Endothelial cell of umbilical vein (primary cell): ENCODE data around the gene RNH1. TPM values are rescaled to one million over a fixed set of nuclear protein-coding genes. Genes with fewer than 3 reads are reported as not detected.

ENCODE experiments used
- BruUV-seq: library from RNA; stranded (reverse); fragments of 400-500 nt; replicated peaks from 2 replicates; lab custom pipeline; 2021; lab: Mats Ljungman, UMichigan
- CTCF ChIA-PET: fragments of 300-600, 350-600 bp; sonication (Branson Sonifier 250); formaldehyde crosslinking; loops from one replicate; lab custom pipeline; 2021; ENCODE audit warnings: antibody characterized with exemption, inconsistent platforms; lab: Charles Lee
- POLR2A ChIA-PET: fragments of 300-600, 350-600 bp; sonication (Branson Sonifier 250); formaldehyde crosslinking; loops from one replicate; lab custom pipeline; 2021; ENCODE audit warnings: antibody characterized with exemption, inconsistent platforms; lab: Charles Lee
- DNase-seq: peaks from one replicate; pipeline ENCODE4 v3.0.0-alpha.2; 2011; ENCODE audit warnings: low read depth, low spot score
- FAIRE-seq: peaks from 2 replicates; lab custom pipeline; 2011; peaks lifted over from hg19 to GRCh38; lab: Jason Lieb, UNC
- H2AFZ ChIP-seq: 2 replicates; pipeline ENCODE4 v1.6.0; 2012; ENCODE audit warnings: low read depth, low read length, control low read depth, inconsistent platforms
- H3K27ac ChIP-seq: 2 replicates; pipeline ENCODE4 v1.5.1; 2011; ENCODE audit warnings: low read depth, mild to moderate bottlenecking, control low read depth, low read length, moderate library complexity; ENCODE audit not compliant: insufficient read depth
- H3K27me3 ChIP-seq, 2 experiments: 2 replicates each; pipeline versions ENCODE4 v1.6.0 to v1.6.1; 2011; ENCODE audit warnings: low read length in 2 of 2, mixed read lengths in 1 of 2; ENCODE audit not compliant: control insufficient read depth in 2 of 2, insufficient read depth in 2 of 2
- H3K36me3 ChIP-seq, 2 experiments: 2 replicates in 1 of 2; 3 replicates in 1 of 2; pipeline ENCODE4 v1.5.1; 2011; ENCODE audit warnings: low read length in 2 of 2, mild to moderate bottlenecking in 1 of 2, moderate library complexity in 1 of 2; ENCODE audit not compliant: control insufficient read depth in 2 of 2, insufficient read depth in 2 of 2; ENCODE audit errors: extremely low read depth in 1 of 2
- H3K4me1 ChIP-seq: 3 replicates; pipeline ENCODE4 v1.5.1; 2011; ENCODE audit warnings: mild to moderate bottlenecking, low read length; ENCODE audit not compliant: control insufficient read depth, insufficient read depth; ENCODE audit errors: extremely low read depth
- H3K4me2 ChIP-seq: 2 replicates; pipeline ENCODE4 v1.6.1; 2011; ENCODE audit warnings: low read length, control low read depth, mixed read lengths; ENCODE audit not compliant: insufficient read depth
- H3K4me3 ChIP-seq, 3 experiments: fragments of 200-600 bp in 1 of 3; sonication (generic), shearing (Covaris generic) in 1 of 3; replicated peaks in 1 of 3; 2 replicates each; pipeline ENCODE4 v1.5.1; 2011 to 2016; ENCODE audit warnings: control low read depth in 3 of 3, low read length in 3 of 3, mild to moderate bottlenecking in 2 of 3, inconsistent platforms in 1 of 3, low read depth in 1 of 3, moderate library complexity in 1 of 3; ENCODE audit not compliant: insufficient read depth in 1 of 3
- H3K79me2 ChIP-seq: 2 replicates; pipeline ENCODE4 v1.6.0; 2012; ENCODE audit warnings: low read length, inconsistent platforms; ENCODE audit not compliant: control insufficient read depth, insufficient read depth
- H3K9ac ChIP-seq: replicated peaks from 2 replicates; pipeline ENCODE3; 2011; ENCODE audit warnings: low read length, control low read depth; ENCODE audit not compliant: insufficient read depth; ENCODE audit errors: extremely low read depth
- H3K9me1 ChIP-seq: replicated peaks from 3 replicates; pipeline ENCODE4 v1.6.0; 2011; ENCODE audit warnings: mild to moderate bottlenecking, low read length; ENCODE audit not compliant: control insufficient read depth, insufficient read depth; ENCODE audit errors: extremely low read depth
- H3K9me3 ChIP-seq: replicated peaks from 2 replicates; pipeline ENCODE4 v1.5.1; 2012; ENCODE audit warnings: low read length, inconsistent platforms; ENCODE audit not compliant: control insufficient read depth, insufficient read depth
- H4K20me1 ChIP-seq: replicated peaks from 2 replicates; pipeline ENCODE3; 2011; ENCODE audit warnings: mild to moderate bottlenecking, low read length; ENCODE audit not compliant: control insufficient read depth, insufficient read depth; ENCODE audit errors: extremely low read depth
- EZH2 ChIP-seq: IDR thresholded peaks from 2 replicates; pipeline ENCODE4 v1.6.1; 2012; ENCODE audit warnings: borderline replicate concordance, low read depth, mild to moderate bottlenecking, moderate library complexity, low read length, inconsistent platforms; ENCODE audit not compliant: severe bottlenecking
- FOS ChIP-seq: IDR thresholded peaks from 2 replicates; pipeline ENCODE4 v1.6.1; 2011; ENCODE audit warnings: mild to moderate bottlenecking, low read length, moderate library complexity, borderline replicate concordance; ENCODE audit not compliant: insufficient read depth
- GATA2 ChIP-seq: IDR thresholded peaks from 2 replicates; pipeline ENCODE4 v1.7.0; 2011; ENCODE audit warnings: low read depth, mild to moderate bottlenecking, moderate library complexity, mixed read lengths, low read length; ENCODE audit not compliant: insufficient read length, insufficient read depth
- JUN ChIP-seq: IDR thresholded peaks from 2 replicates; pipeline ENCODE4 v1.6.1; 2011; ENCODE audit warnings: borderline replicate concordance, low read depth; ENCODE audit not compliant: insufficient read length, insufficient read depth
- MYC ChIP-seq: IDR thresholded peaks from one replicate; pipeline ENCODE4 v1.6.1; 2011; ENCODE audit warnings: mild to moderate bottlenecking, low read depth, low read length
- POLR2A ChIP-seq: IDR thresholded peaks from 2 replicates; pipeline ENCODE4 v1.6.1; 2012; ENCODE audit warnings: low read depth, mild to moderate bottlenecking, control low read depth, low read length
- POLR2AphosphoS5 ChIP-seq: IDR thresholded peaks from 2 replicates; pipeline ENCODE4 v1.6.1; 2012; ENCODE audit warnings: low read depth, mild to moderate bottlenecking, control low read depth, low read length, moderate library complexity; ENCODE audit not compliant: insufficient read depth
- dilution Hi-C: fragments of 300-500 bp; cut with MboI; formaldehyde crosslinking; loops from one replicate; pipeline ENCODE4 v1.15.0; 2019; ENCODE audit warnings: low sequenced_read_pairs; ENCODE audit not compliant: extremely low pct_ligation_motif_present
- intact Hi-C: fragments of 100-400 bp; cut with micrococcal nuclease; formaldehyde crosslinking; loops from one replicate; pipeline ENCODE4 v1.10.0; 2022
- polyA plus RNA-seq, 4 experiments: library from polyadenylated mRNA; depleted of rRNA in 3 of 4; stranded (reverse) in 3 of 4; unstranded in 1 of 4; fragments of >200 nt; gene quantifications; 2 replicates each; pipeline versions ENCODE4 v1.2.1 to v1.2.3, GENCODE V29; 2011 to 2012; ENCODE audit warnings: missing spikeins in 1 of 4
- total RNA-seq: library from RNA; stranded (reverse); gene quantifications from 2 replicates; pipeline ENCODE4 v1.2.3, GENCODE V29; 2021
- TF ChIP-seq, protein P1 (sequence below), 2 donors: IDR thresholded peaks; 1 replicate in 1 of 2; 2 replicates in 1 of 2; pipeline ENCODE4 v1.5.1; 2011; ENCODE audit warnings: low read length in 2 of 2, mild to moderate bottlenecking in 2 of 2, moderate library complexity in 2 of 2, control low read depth in 1 of 2, inconsistent platforms in 1 of 2, low read depth in 1 of 2; ENCODE audit not compliant: insufficient read depth in 1 of 2; ENCODE audit errors: extremely low read depth in 1 of 2
- TF ChIP-seq, protein P2 (sequence below): IDR thresholded peaks from 2 replicates; pipeline ENCODE4 v1.6.1; 2011; ENCODE audit not compliant: insufficient read depth, insufficient read length

The RNH1 gene
- total and polyA plus RNA-seq, 2 donors (not counting 3 experiments of a cell fraction or from before 2014, with no cell fraction given), result 144 to 198 TPM

- H3K9me3 ChIP-seq, result no peaks in the 10 kb centered on the region
- no peaks in the 10 kb centered on the region for H3K27me3 ChIP-seq
- no peak overlapping the region for H3K27ac ChIP-seq
- H2AFZ ChIP-seq, result no peak overlapping the region
- BruUV-seq, result no TSS peak
- FAIRE-seq (no peak), DNase-seq (no peak)
- ChIA-PET POLR2A (no interaction called here), CTCF (interaction anchor here (1.7 kb wide), 1 partner anchor 10 kb away, joined by 5 read pairs; no protein-coding TSS in a partner anchor)
- intact Hi-C loops, result no loop called here
- H3K79me2 ChIP-seq, result peaks cover 58% of the 10 kb centered on the region
- no peak overlapping the region for H3K9ac ChIP-seq
- H4K20me1 ChIP-seq, result no peaks in the 10 kb centered on the region
- H3K36me3 ChIP-seq, result peaks cover 0 to 24% of the 10 kb centered on the region in 2 experiments
- dilution Hi-C loops, result no loop called here
- TF ChIP-seq, protein P1, sequence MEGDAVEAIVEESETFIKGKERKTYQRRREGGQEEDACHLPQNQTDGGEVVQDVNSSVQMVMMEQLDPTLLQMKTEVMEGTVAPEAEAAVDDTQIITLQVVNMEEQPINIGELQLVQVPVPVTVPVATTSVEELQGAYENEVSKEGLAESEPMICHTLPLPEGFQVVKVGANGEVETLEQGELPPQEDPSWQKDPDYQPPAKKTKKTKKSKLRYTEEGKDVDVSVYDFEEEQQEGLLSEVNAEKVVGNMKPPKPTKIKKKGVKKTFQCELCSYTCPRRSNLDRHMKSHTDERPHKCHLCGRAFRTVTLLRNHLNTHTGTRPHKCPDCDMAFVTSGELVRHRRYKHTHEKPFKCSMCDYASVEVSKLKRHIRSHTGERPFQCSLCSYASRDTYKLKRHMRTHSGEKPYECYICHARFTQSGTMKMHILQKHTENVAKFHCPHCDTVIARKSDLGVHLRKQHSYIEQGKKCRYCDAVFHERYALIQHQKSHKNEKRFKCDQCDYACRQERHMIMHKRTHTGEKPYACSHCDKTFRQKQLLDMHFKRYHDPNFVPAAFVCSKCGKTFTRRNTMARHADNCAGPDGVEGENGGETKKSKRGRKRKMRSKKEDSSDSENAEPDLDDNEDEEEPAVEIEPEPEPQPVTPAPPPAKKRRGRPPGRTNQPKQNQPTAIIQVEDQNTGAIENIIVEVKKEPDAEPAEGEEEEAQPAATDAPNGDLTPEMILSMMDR (IDR thresholded peaks at IDR 0.05; ENCODE audit: extremely low read depth in 1 of 2, insufficient read depth in 1 of 2, low read depth in 1 of 2, low read length in 2 of 2), result no peak
- TF ChIP-seq POLR2A (no peak), POLR2AphosphoS5 (no peak), EZH2 (no peak), GATA2 (no peak), JUN (no peak), FOS (no peak), MYC (no peak)
- TF ChIP-seq, protein P2, sequence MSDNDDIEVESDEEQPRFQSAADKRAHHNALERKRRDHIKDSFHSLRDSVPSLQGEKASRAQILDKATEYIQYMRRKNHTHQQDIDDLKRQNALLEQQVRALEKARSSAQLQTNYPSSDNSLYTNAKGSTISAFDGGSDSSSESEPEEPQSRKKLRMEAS, result no peak
- H3K4me2 ChIP-seq, result no peak overlapping the region
- H3K4me1 ChIP-seq, result peaks cover 8% of the 10 kb centered on the region
- no peaks in the 10 kb centered on the region for H3K9me1 ChIP-seq
- no peak overlapping the region for H3K4me3 ChIP-seq
These were observed 51.4 kb downstream of the RNH1 start for GRCh38 chr11:455566-456147.
